Colonic mucosa (tissue), 4 donors: ENCODE results near the gene C5orf22. TPM values are rescaled to one million over a fixed set of nuclear protein-coding genes. Genes with fewer than 3 reads are reported as not detected.
"Not testable (repeated sequence)": the region's sequence is repeated elsewhere in the genome, so short reads cannot be mapped to it uniquely, and the experiment has no call there.

Experiments used
- DNase-seq: peaks from one replicate; pipeline ENCODE4 v3.0.0-alpha.2; 2020
- H3K27ac ChIP-seq: fragments of 200-600 bp; one replicate; pipeline ENCODE4 v1.8.0; 2021
- H3K27me3 ChIP-seq: fragments of 200-600 bp; one replicate; pipeline ENCODE4 v1.8.0; 2021
- H3K36me3 ChIP-seq: fragments of 200-600 bp; one replicate; pipeline ENCODE4 v1.8.0; 2021
- H3K4me1 ChIP-seq: fragments of 200-600 bp; one replicate; pipeline ENCODE4 v1.8.0; 2021; ENCODE audit warnings: mild to moderate bottlenecking
- H3K4me3 ChIP-seq: fragments of 200-600 bp; one replicate; pipeline ENCODE4 v1.8.0; 2021
- H3K9ac ChIP-seq, 2 donors: one replicate each; pipeline ENCODE4 v1.7.0; 2013; ENCODE audit warnings: control low read depth in 2 of 2, low read depth in 2 of 2, low read length in 2 of 2
- H3K9me3 ChIP-seq: fragments of 200-600 bp; one replicate; pipeline ENCODE4 v1.8.0; 2021
- intact Hi-C: fragments of 100-400 bp; cut with DNase I; formaldehyde crosslinking; loops from one replicate; pipeline ENCODE4 v1.14.1; 2022
- total RNA-seq, 2 donors: library from RNA; stranded (reverse); fragmentation: NEBNext Ultra II Directional in 1 of 2; extraction: Animal tissue kit (Norgen Biotek cat#: 25700) in 1 of 2; gene quantifications; one replicate each; pipeline ENCODE4 v1.2.1, GENCODE V29; 2021
- TF ChIP-seq, protein P1 (sequence below): fragments of 200-600 bp; IDR thresholded peaks from one replicate; pipeline ENCODE4 v1.8.0; 2022; ENCODE audit warnings: antibody characterized with exemption, mild to moderate bottlenecking
- donor health status: healthy.
- donor health status: DM: no; HTN: no; CAD: no.
- donor health status: DM: no; HTN: no; CAD: no.

C5orf22 gene
- total RNA-seq, 2 donors from 2014 or later, result 24.0 to 27.4 TPM

DNA sequence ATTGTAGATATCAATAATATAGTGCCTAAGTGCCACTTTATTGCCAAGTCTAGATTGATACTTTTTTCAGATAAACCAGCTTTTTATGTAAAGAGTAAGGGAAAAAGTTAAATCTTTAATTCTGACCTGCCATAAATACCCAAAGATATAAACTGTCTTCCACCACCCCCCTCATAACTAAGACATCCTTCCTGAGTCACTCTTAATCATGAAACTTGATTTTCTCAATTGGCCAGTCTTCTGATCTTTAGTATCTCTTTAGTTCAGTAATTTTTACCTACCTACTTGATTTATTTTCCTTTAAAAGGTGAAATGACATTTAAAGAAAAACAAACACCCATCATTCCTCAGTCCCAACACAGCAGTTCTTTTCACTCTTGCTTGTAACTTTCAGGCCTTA lies 21.8 kb downstream of the C5orf22 start:
- Histone ChIP-seq H3K27ac (no peak overlapping the region), H3K9ac (no peak overlapping the region), H3K4me3 (no peak overlapping the region), H3K27me3 (no peaks in the 10 kb centered on the region), H3K36me3 (no peaks in the 10 kb centered on the region), H3K9me3 (no peaks in the 10 kb centered on the region), H3K4me1 (no peaks in the 10 kb centered on the region)
- intact Hi-C loops, result no loop called here
- no peak for DNase-seq
- TF ChIP-seq, protein P1, sequence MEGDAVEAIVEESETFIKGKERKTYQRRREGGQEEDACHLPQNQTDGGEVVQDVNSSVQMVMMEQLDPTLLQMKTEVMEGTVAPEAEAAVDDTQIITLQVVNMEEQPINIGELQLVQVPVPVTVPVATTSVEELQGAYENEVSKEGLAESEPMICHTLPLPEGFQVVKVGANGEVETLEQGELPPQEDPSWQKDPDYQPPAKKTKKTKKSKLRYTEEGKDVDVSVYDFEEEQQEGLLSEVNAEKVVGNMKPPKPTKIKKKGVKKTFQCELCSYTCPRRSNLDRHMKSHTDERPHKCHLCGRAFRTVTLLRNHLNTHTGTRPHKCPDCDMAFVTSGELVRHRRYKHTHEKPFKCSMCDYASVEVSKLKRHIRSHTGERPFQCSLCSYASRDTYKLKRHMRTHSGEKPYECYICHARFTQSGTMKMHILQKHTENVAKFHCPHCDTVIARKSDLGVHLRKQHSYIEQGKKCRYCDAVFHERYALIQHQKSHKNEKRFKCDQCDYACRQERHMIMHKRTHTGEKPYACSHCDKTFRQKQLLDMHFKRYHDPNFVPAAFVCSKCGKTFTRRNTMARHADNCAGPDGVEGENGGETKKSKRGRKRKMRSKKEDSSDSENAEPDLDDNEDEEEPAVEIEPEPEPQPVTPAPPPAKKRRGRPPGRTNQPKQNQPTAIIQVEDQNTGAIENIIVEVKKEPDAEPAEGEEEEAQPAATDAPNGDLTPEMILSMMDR, result no peak

GRCh38 chr5:31554552-31554951 lies 22.5 kb downstream of the C5orf22 start:
- Histone ChIP-seq H3K27me3 (no peaks in the 10 kb centered on the region), H3K36me3 (no peaks in the 10 kb centered on the region), H3K4me3 (no peak overlapping the region), H3K27ac (no peak overlapping the region), H3K9me3 (no peaks in the 10 kb centered on the region), H3K9ac (no peak overlapping the region), H3K4me1 (no peaks in the 10 kb centered on the region)
- DNase-seq, result no peak
- intact Hi-C loops, result no loop called here
- TF ChIP-seq, protein P1, result no peak

DNA sequence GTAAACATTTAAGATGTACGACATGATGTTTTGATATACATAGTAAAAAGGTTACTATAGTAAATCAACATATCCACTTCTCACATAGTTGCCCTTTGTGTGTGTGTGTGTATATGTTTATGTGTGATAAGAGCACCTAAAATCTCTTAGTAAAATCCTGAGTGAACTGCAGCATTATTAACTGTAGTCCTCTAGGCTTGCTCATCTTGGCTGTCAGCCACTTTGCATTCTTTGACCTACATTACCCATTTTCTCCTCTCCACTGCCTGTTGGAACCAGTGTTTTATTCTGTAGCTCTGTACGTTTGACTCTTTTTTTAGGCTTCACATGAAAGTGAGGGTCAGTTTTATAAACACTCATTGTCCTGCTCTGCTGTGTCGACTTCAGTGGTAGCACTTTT lies 24.4 kb downstream of the C5orf22 start:
- TF ChIP-seq, protein P1, result no peak
- no peaks in the 10 kb centered on the region for H3K4me1 ChIP-seq
- no peak for DNase-seq
- H3K4me3 ChIP-seq, result no peak overlapping the region
- no peak overlapping the region for H3K9ac ChIP-seq
- intact Hi-C loops, result no loop called here
- H3K36me3 ChIP-seq, result no peaks in the 10 kb centered on the region
- no peak overlapping the region for H3K27ac ChIP-seq
- no peaks in the 10 kb centered on the region for H3K27me3 ChIP-seq
- H3K9me3 ChIP-seq, result no peaks in the 10 kb centered on the region

GRCh38 chr5:31559942-31560341 lies 27.8 kb downstream of the C5orf22 start:
- Histone ChIP-seq H3K36me3 (no peaks in the 10 kb centered on the region), H3K27ac (no peak overlapping the region), H3K9me3 (no peaks in the 10 kb centered on the region), H3K4me3 (no peak overlapping the region), H3K4me1 (no peaks in the 10 kb centered on the region), H3K9ac (no peak overlapping the region), H3K27me3 (no peaks in the 10 kb centered on the region)
- intact Hi-C loops, result no loop called here
- DNase-seq, result no peak
- TF ChIP-seq, protein P1, result no peak

- no peak overlapping the region for H3K4me3 ChIP-seq
- no peak overlapping the region for H3K9ac ChIP-seq
- intact Hi-C loops, result no loop called here
- no peaks in the 10 kb centered on the region for H3K27me3 ChIP-seq
- TF ChIP-seq, protein P1, result no peak
- DNase-seq, result no peak
- H3K4me1 ChIP-seq, result no peaks in the 10 kb centered on the region
- H3K27ac ChIP-seq, result no peak overlapping the region
- no peaks in the 10 kb centered on the region for H3K36me3 ChIP-seq
- H3K9me3 ChIP-seq, result no peaks in the 10 kb centered on the region
Measured at GRCh38 chr5:31561946-31562345, 29.8 kb downstream of the C5orf22 start.

GRCh38 chr5:31563216-31563615 lies 31.1 kb downstream of the C5orf22 start:
- TF ChIP-seq, protein P1, result no peak
- intact Hi-C loops, result no loop called here
- Histone ChIP-seq H3K36me3 (no peaks in the 10 kb centered on the region), H3K4me3 (no peak overlapping the region), H3K4me1 (no peaks in the 10 kb centered on the region), H3K27ac (no peak overlapping the region), H3K27me3 (no peaks in the 10 kb centered on the region), H3K9ac (no peak overlapping the region), H3K9me3 (no peaks in the 10 kb centered on the region)
- DNase-seq, result no peak

DNA sequence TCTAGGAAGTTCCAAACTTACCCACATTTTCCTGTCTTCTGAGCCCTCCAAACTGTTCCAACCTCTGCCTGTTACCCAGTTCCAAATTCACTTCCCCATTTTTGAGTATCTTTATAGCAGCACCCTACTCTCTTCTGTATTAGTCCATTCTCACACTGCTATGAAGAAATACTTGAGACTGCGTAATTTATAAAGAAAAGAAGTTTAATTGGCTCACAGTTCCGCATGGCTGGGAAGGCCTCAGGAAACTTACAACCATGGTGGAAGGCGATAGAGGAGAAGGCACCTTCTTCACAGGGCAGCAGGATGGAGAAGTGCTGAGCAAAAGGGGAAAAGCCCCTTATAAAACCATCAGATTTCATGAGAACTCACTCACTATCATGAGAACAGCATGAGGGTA lies 34.3 kb downstream of the C5orf22 start:
- H3K9ac ChIP-seq, H3K4me1 ChIP-seq, H3K27ac ChIP-seq, H3K9me3 ChIP-seq, H3K4me3 ChIP-seq, DNase-seq, intact Hi-C loops, H3K36me3 ChIP-seq, H3K27me3 ChIP-seq: not testable (repeated sequence)
